Measurements from ENCODE around the gene N4BP3. TPM values are rescaled to one million over a fixed set of nuclear protein-coding genes. Genes with fewer than 3 reads are reported as not detected.

The N4BP3 gene
- total RNA-seq, 2 donors from 2014 or later: 0.52 to 2.6 TPM

- ATAC-seq (no peak), DNase-seq (no peak)
- Histone ChIP-seq H3K27me3 (peaks cover 0 to 15% of the 10 kb centered on the region in 2 donors), H3K36me3 (replicated peaks in 1 of 2; ENCODE audit: insufficient read depth in 1 of 2, low read depth in 2 of 2) (no peaks in the 10 kb centered on the region), H3K4me1 (peaks cover 7% of the 10 kb centered on the region), H3K9me3 (no peaks in the 10 kb centered on the region), H3K27ac (no peak overlapping the region), H3K4me3 (no peak overlapping the region)
- intact Hi-C loops (cut with DNase I): loop anchor here (5.0 kb wide), 1 partner anchor 85 kb away; no protein-coding TSS in a partner anchor
- WGBS, 2 donors: 57 to 70% methylated on average over 5 to 9 of the region's 9 CpGs
- no peak for TF ChIP-seq POLR2A (IDR thresholded peaks at IDR 0.05)
These were observed 49.1 kb downstream of the N4BP3 start for GRCh38 chr5:178162481-178162880.

DNA sequence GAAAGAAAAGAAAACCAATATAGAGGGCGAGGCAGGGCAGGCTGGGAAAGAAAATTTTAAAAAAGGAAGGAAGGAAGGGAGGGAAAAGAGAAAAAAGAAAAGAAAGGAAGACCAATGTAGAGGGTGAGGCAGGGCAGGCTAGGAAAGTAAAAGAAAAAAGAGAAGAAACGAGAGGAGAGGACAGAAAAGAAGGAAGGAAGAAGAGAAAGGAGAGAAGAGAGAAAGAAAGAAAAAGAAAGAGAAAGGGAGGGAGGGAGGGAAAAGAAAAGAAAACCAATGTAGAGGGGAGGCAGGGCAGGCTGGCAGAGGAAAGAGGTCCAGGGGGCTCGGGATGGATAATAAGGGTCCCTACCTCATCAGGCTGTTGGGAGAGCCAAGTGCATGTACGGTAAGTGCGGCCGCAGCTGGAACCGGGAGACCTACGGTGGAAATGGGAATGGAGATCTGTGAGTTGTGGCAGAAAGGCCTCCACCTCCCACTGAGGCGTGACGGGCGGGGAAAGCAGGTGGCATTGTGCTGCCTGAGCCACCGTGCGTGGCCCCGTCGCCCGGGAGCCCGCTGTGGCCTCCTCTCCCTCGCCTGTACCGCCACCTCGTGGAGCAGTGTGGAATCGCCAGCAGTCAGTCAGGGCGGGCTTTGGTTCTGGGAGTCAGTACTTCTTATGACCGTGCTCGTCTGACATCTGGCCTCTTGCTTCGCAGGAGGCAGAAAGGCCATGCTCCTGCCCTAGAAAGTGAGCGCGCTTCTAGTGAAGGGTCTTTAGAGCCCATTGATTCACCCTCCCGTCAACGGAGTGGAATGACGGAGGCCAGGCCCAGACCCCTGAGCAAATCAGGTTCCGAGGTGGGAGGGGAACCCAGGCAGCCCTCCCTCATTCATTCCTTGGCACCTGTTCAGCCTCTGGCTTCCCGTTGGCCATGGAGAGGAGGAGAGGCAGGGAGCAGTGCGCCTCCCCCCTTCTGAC is 50.7 kb downstream of the N4BP3 start:
- 7 to 17% methylated on average over 14 to 31 of the region's 33 CpGs for WGBS, 2 donors
- peak; percentile 99 for ATAC-seq

DNA sequence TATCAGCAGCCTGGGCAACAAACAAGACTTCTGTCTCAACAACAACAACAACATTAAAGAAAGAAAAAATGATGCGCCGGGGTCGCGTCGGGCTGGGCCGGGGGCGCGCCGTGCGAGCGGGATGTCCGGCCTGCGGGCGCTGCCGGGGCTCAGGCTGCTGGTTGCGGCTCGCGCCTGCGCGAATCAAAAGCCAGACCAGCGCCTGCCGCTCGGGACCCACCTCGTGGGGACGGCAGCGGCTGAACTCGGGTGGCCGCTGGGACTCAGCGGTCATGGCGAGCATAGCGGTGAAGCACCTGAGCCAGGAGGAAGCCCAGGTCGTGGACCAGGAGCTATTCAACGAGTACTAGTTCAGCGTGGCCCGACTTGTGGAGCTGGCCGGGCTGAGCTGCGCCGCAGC is 52.2 kb downstream of the N4BP3 start:
- intact Hi-C loops (cut with DNase I): no loop called here
- H3K36me3 ChIP-seq (replicated peaks in 1 of 2; ENCODE audit: insufficient read depth in 1 of 2, low read depth in 2 of 2): no peaks in the 10 kb centered on the region
- H3K9me3 ChIP-seq: no peaks in the 10 kb centered on the region
- H3K4me1 ChIP-seq: peaks cover 7% of the 10 kb centered on the region
- H3K4me3 ChIP-seq: no peak overlapping the region
- no peak for DNase-seq
- 20 to 31% methylated on average over 6 to 38 of the region's 38 CpGs for WGBS, 2 donors
- H3K27me3 ChIP-seq: peaks cover 0 to 15% of the 10 kb centered on the region in 2 donors
- no peak for TF ChIP-seq POLR2A (IDR thresholded peaks at IDR 0.05)
- TF ChIP-seq CTCF (IDR thresholded peaks at IDR 0.05): no peak
- ATAC-seq: no peak
- H3K27ac ChIP-seq: no peak overlapping the region

More for the DNA sequence above, 50.7 kb downstream of the N4BP3 start:
- H3K27me3 ChIP-seq: peaks cover 0 to 15% of the 10 kb centered on the region in 2 donors
- H3K27ac ChIP-seq: no peak overlapping the region
- peak; percentile 84 to 92 (median 88) for DNase-seq
- intact Hi-C loops (cut with DNase I): loop anchor here (5.0 kb wide), 1 partner anchor 87 kb away; no protein-coding TSS in a partner anchor
- H3K4me1 ChIP-seq: peaks cover 7% of the 10 kb centered on the region
- no peak for TF ChIP-seq POLR2A (IDR thresholded peaks at IDR 0.05)
- TF ChIP-seq CTCF (IDR thresholded peaks at IDR 0.05): peak; percentile 98 to 100 (median 98)
- H3K9me3 ChIP-seq: no peaks in the 10 kb centered on the region
- no peak overlapping the region for H3K4me3 ChIP-seq
- H3K36me3 ChIP-seq (replicated peaks in 1 of 2; ENCODE audit: insufficient read depth in 1 of 2, low read depth in 2 of 2): no peaks in the 10 kb centered on the region

DNA sequence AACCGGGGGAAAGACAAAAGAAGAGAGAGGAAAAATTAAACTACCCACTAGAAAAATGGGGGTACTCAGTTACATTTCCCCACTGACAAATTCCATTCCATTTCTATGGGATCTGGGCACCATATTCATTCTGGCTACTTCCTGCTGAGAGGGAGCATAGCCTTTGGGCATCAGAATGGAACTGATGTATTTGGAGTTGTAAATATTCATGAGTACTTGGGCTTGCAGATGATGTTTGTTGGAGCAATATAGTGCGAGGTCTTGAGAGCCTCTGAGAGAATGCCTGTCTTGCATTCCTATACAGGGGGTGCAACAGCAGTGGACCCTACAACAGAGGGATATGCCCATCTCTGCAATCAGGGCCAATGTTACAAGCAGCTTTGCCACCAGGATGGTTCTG is 57.1 kb downstream of the N4BP3 start:
- H3K27me3 ChIP-seq: peaks cover 0 to 5% of the 10 kb centered on the region in 2 donors
- H3K4me1 ChIP-seq: no peaks in the 10 kb centered on the region
- DNase-seq (no peak), ATAC-seq (no peak)
- H3K36me3 ChIP-seq (replicated peaks in 1 of 2; ENCODE audit: insufficient read depth in 1 of 2, low read depth in 2 of 2): no peaks in the 10 kb centered on the region
- no peaks in the 10 kb centered on the region for H3K9me3 ChIP-seq
- TF ChIP-seq POLR2A (IDR thresholded peaks at IDR 0.05) (no peak), CTCF (IDR thresholded peaks at IDR 0.05) (no peak)
- WGBS, 2 donors: 86 to 88% methylated on average over 2 of the region's 2 CpGs
- intact Hi-C loops (cut with DNase I): no loop called here
- no peak overlapping the region for H3K27ac ChIP-seq
- H3K4me3 ChIP-seq: no peak overlapping the region

- DNase-seq: no peak
- Histone ChIP-seq H3K4me3 (no peak overlapping the region), H3K27me3 (no peaks in the 10 kb centered on the region), H3K27ac (no peak overlapping the region), H3K36me3 (replicated peaks in 1 of 2; ENCODE audit: insufficient read depth in 1 of 2, low read depth in 2 of 2) (no peaks in the 10 kb centered on the region), H3K4me1 (no peaks in the 10 kb centered on the region), H3K9me3 (no peaks in the 10 kb centered on the region)
- WGBS, 2 donors: 82 to 87% methylated on average over 3 of the region's 3 CpGs
- TF ChIP-seq CTCF (IDR thresholded peaks at IDR 0.05) (no peak), POLR2A (IDR thresholded peaks at IDR 0.05) (no peak)
- no peak for ATAC-seq
- intact Hi-C loops (cut with DNase I): no loop called here
These were observed 61.1 kb downstream of the N4BP3 start for GRCh38 chr5:178174456-178174855.
